Left lung (tissue), 10 donors: Measurements from ENCODE around the gene ZFHX3. TPM values are rescaled to one million over a fixed set of nuclear protein-coding genes. Genes with fewer than 3 reads are reported as not detected.

Experiments used
- ATAC-seq: fragments of 200-7000 bp; cut with Tn5 transposase; one replicate; pipeline ENCODE4 v1.9.1; 2020; ENCODE audit warnings: moderate library complexity
- DNase-seq, 4 donors: peaks; one replicate each; pipeline ENCODE4 v3.0.0-alpha.2; 2013 to 2020
- H3K27ac ChIP-seq, 2 donors: fragments of 200-600 bp; sonication (generic) in 1 of 2; one replicate each; pipeline versions ENCODE4 v1.5.0 to v1.8.0; 2020 to 2021
- H3K27me3 ChIP-seq, 2 donors: fragments of 200-600 bp; sonication (generic) in 1 of 2; one replicate each; pipeline versions ENCODE4 v1.5.0 to v1.8.0; 2020 to 2021
- H3K36me3 ChIP-seq, 2 donors: fragments of 200-600 bp; sonication (generic) in 1 of 2; one replicate each; pipeline versions ENCODE4 v1.5.0 to v1.8.0; 2020 to 2021
- H3K4me1 ChIP-seq, 2 donors: fragments of 200-600 bp; one replicate each; pipeline ENCODE4 v1.8.0; 2021
- H3K4me3 ChIP-seq, 2 donors: fragments of 200-600 bp; sonication (generic) in 1 of 2; one replicate each; pipeline versions ENCODE4 v1.5.0 to v1.8.0; 2020 to 2021; ENCODE audit warnings: mild to moderate bottlenecking in 1 of 2
- H3K9me3 ChIP-seq, 2 donors: fragments of 200-600 bp; sonication (generic) in 1 of 2; one replicate each; pipeline versions ENCODE4 v1.5.0 to v1.8.0; 2020 to 2021
- intact Hi-C, 2 donors: fragments of 100-400 bp; cut with DNase I; formaldehyde crosslinking; loops; one replicate each; pipeline versions ENCODE4 v1.11.2 to v1.14.2; 2022
- polyA plus RNA-seq, 6 donors: library from polyadenylated mRNA; unstranded; fragments of 120-200 nt; gene quantifications; one replicate each; pipeline ENCODE4 v1.2.1, GENCODE V29; 2013; ENCODE audit not compliant: insufficient read length in 6 of 6
- total RNA-seq, 2 donors: library from RNA; stranded (reverse); fragmentation: NEBNext Ultra II Directional; extraction: Animal tissue kit (Norgen Biotek cat#: 25700); gene quantifications; one replicate each; pipeline ENCODE4 v1.2.1, GENCODE V29; 2021
- TF ChIP-seq, protein P1 (sequence below), 2 donors: fragments of 200-600 bp; sonication (generic) in 1 of 2; IDR thresholded peaks; one replicate each; pipeline versions ENCODE4 v1.5.0 to v1.8.0; 2021; ENCODE audit warnings: antibody characterized with exemption in 2 of 2
- donor health status: DM: no; HTN: yes; CAD: no.
- donor health status: DM: no; HTN: no; CAD: no.

Gene ZFHX3
- total and polyA plus RNA-seq, 8 donors = 21.4 to 34.7 (median 32.2) TPM

DNA sequence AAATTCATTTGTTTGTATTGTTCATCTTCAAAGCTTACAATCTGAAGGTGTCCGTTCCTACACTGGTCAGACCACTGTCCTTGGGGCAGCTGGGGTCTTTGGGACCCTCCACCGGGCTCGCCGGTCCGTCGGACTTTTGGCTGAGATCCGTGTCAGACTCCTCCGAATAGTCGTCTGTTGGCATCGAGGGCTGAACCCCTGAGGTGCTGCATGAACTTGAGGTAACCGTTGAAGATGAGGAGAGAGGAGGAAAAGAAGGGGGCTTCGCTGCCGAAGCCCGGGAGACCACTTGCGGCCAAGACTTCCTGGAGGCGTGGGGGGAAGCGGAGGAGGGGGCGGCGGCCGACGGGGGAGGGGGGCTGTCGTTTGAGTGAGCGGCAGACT is 260.8 kb downstream of the ZFHX3 start:
- intact Hi-C loops = no loop called here
- H3K36me3 ChIP-seq = peaks cover 0 to 5% of the 10 kb centered on the region in 2 donors
- peaks cover 0 to 27% of the 10 kb centered on the region in 2 donors for H3K4me1 ChIP-seq
- TF ChIP-seq, protein P1, sequence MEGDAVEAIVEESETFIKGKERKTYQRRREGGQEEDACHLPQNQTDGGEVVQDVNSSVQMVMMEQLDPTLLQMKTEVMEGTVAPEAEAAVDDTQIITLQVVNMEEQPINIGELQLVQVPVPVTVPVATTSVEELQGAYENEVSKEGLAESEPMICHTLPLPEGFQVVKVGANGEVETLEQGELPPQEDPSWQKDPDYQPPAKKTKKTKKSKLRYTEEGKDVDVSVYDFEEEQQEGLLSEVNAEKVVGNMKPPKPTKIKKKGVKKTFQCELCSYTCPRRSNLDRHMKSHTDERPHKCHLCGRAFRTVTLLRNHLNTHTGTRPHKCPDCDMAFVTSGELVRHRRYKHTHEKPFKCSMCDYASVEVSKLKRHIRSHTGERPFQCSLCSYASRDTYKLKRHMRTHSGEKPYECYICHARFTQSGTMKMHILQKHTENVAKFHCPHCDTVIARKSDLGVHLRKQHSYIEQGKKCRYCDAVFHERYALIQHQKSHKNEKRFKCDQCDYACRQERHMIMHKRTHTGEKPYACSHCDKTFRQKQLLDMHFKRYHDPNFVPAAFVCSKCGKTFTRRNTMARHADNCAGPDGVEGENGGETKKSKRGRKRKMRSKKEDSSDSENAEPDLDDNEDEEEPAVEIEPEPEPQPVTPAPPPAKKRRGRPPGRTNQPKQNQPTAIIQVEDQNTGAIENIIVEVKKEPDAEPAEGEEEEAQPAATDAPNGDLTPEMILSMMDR (IDR thresholded peaks at IDR 0.05) = no peak
- no peak for DNase-seq
- H3K27me3 ChIP-seq = no peaks in the 10 kb centered on the region
- H3K9me3 ChIP-seq = no peaks in the 10 kb centered on the region
- peak overlapping the region; percentile 21 to 35 for H3K4me3 ChIP-seq
- no peak for ATAC-seq
- peak overlapping the region in 1 of 2 donors; percentile 66 for H3K27ac ChIP-seq

GRCh38 chr16:72786606-72787005 is 261.3 kb downstream of the ZFHX3 start:
- H3K4me3 ChIP-seq = no peak overlapping the region
- H3K27ac ChIP-seq = no peak overlapping the region
- TF ChIP-seq, protein P1 (IDR thresholded peaks at IDR 0.05) = no peak
- no peaks in the 10 kb centered on the region for H3K9me3 ChIP-seq
- ATAC-seq = no peak
- peaks cover 0 to 5% of the 10 kb centered on the region in 2 donors for H3K36me3 ChIP-seq
- DNase-seq = no peak
- peaks cover 0 to 27% of the 10 kb centered on the region in 2 donors for H3K4me1 ChIP-seq
- intact Hi-C loops = no loop called here
- H3K27me3 ChIP-seq = no peaks in the 10 kb centered on the region

DNA sequence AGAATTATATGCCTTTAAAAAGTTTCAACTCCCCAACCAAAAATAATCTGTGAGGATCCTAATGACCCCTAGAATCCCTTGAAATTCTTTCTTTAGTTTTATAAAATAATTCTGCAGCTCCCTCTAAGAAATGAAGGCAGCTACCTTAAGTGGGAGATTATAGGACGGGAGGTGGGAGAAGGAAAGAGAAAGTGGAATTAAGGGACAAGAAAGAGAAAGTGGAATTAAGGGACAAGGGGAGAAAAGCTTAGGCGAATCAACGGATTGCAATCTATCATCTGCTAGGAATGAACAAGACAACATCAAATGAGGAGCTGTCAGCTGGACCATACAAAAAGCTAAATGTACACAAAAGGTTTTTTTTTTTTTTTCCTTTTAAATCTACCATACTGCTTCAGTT is 262.0 kb downstream of the ZFHX3 start:
- ATAC-seq (no peak), DNase-seq (no peak)
- TF ChIP-seq, protein P1 (IDR thresholded peaks at IDR 0.05) = no peak
- Histone ChIP-seq H3K4me3 (no peak overlapping the region), H3K4me1 (peaks cover 0 to 27% of the 10 kb centered on the region in 2 donors), H3K27me3 (no peaks in the 10 kb centered on the region), H3K36me3 (no peaks in the 10 kb centered on the region), H3K9me3 (no peaks in the 10 kb centered on the region), H3K27ac (no peak overlapping the region)
- intact Hi-C loops = no loop called here

DNA sequence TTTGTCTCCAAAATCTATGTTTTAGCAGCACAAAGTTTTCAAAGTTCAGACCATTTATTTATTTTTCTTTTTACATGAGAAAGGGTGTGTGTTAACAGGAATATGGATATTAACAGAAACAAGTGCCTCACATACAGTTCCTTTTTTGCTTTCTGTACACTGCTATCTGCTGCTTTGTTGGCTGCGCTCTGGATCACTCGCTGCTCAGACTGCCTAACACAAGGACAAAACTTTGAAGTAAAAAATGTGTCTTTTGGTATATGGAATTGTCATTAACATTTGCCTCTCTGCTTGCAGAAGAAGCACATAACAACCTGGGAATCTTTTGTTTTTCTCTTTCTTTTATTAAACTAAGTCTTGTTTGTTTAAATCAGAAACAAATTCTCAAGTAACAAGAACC is 262.8 kb downstream of the ZFHX3 start:
- TF ChIP-seq, protein P1 (IDR thresholded peaks at IDR 0.05) = no peak
- ATAC-seq (no peak), DNase-seq (no peak)
- intact Hi-C loops = no loop called here
- no peaks in the 10 kb centered on the region for H3K9me3 ChIP-seq
- H3K27ac ChIP-seq = no peak overlapping the region
- H3K4me1 ChIP-seq = peaks cover 0 to 27% of the 10 kb centered on the region in 2 donors
- H3K4me3 ChIP-seq = no peak overlapping the region
- no peaks in the 10 kb centered on the region for H3K36me3 ChIP-seq
- no peaks in the 10 kb centered on the region for H3K27me3 ChIP-seq

GRCh38 chr16:72783716-72784318 is 264.1 kb downstream of the ZFHX3 start:
- intact Hi-C loops = no loop called here
- ATAC-seq (no peak), DNase-seq (no peak)

More at GRCh38 chr16:72783716-72784318, 264.1 kb downstream of the ZFHX3 start:
- Histone ChIP-seq H3K9me3 (no peaks in the 10 kb centered on the region), H3K27ac (no peak overlapping the region), H3K4me3 (no peak overlapping the region), H3K36me3 (no peaks in the 10 kb centered on the region), H3K27me3 (no peaks in the 10 kb centered on the region), H3K4me1 (peaks cover 0 to 26% of the 10 kb centered on the region in 2 donors)
- TF ChIP-seq, protein P1 (IDR thresholded peaks at IDR 0.05) = no peak
